ENCODE measurements around the gene ARL13B. TPM values are rescaled to one million over a fixed set of nuclear protein-coding genes. Genes with fewer than 3 reads are reported as not detected.

Gene ARL13B
- total and polyA plus RNA-seq, 2 donors (not counting 1 experiment from before 2014, with no cell fraction given) = 1.3 to 12.9 TPM

DNA sequence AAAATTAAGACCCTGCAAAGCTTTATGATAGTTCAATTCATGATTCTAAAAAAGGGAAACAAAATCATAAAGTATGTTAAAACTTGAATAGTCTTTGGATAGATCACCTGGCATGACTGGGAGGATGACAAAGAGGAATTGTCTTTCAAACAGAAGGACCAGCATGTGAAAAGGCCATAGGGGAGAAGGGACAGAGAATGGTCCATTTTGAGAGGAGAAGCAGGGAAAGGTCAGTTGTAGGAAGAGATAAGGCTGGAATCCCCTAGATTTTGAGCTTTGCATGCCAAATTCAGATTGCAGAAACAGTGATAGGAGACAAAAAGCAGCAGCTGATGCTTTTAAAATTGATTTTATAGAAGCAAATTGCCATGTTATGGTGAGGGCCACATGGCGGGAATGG, 18.9 kb upstream of the ARL13B start:
- intact Hi-C loops (cut with micrococcal nuclease) = no loop called here
- Histone ChIP-seq H3K4me1 (ENCODE audit: control insufficient read depth in 2 of 2, insufficient read depth in 2 of 2, low read length in 2 of 2) (no peaks in the 10 kb centered on the region), H3K36me3 (replicated peaks in 1 of 2; ENCODE audit: control extremely low read depth in 1 of 2, control insufficient read depth in 1 of 2, extremely low read depth in 1 of 2, insufficient read depth in 2 of 2, low read length in 1 of 2) (no peaks in the 10 kb centered on the region), H3K4me2 (replicated peaks; ENCODE audit: low read depth, low read length, poor library complexity, severe bottlenecking) (no peak overlapping the region), H3K79me2 (ENCODE audit: control insufficient read depth, insufficient read depth, low read length) (no peaks in the 10 kb centered on the region), H2AFZ (ENCODE audit: insufficient read depth, low read depth, low read length, poor library complexity, severe bottlenecking) (no peak overlapping the region), H3K9me3 (ENCODE audit: control extremely low read depth in 1 of 3, control insufficient read depth in 2 of 3, insufficient read depth in 1 of 3, low read length in 2 of 3) (peaks cover 0 to 4% (median 0%) of the 10 kb centered on the region in 3 donors), H3K27ac (ENCODE audit: low read length in 2 of 2) (no peak overlapping the region), H3K9ac (ENCODE audit: low read length) (no peak overlapping the region), H4K20me1 (ENCODE audit: control insufficient read depth, insufficient read depth, low read length, poor library complexity, severe bottlenecking) (no peaks in the 10 kb centered on the region), H3K27me3 (replicated peaks in 1 of 4; ENCODE audit: control extremely low read depth in 1 of 4, control insufficient read depth in 3 of 4, insufficient read depth in 4 of 4, low read length in 3 of 4) (peaks cover 0 to under 1% (median 0%) of the 10 kb centered on the region in 4 experiments), H3K4me3 (ENCODE audit: control extremely low read depth in 1 of 5, extremely low read depth in 1 of 5, insufficient read depth in 1 of 5, low read depth in 2 of 5, low read length in 4 of 5) (no peak overlapping the region)
- H3K4me3 Mint-ChIP-seq = no peak overlapping the region
- CTCF ChIA-PET = no interaction called here
- peaks cover 10% of the 10 kb centered on the region for H3K27me3 Mint-ChIP-seq
- WGBS (ENCODE audit: insufficient coverage) = 100% methylated on average over 1 of the region's 1 CpG
- POLR2A ChIA-PET = no interaction called here
- ATAC-seq (ENCODE audit: low read depth) = no peak
- no peaks in the 10 kb centered on the region for H3K4me1 Mint-ChIP-seq
- no peak for DNase-seq
- TF ChIP-seq CTCF (IDR thresholded peaks at IDR 0.05) = no peak
- no peak for TF ChIP-seq EZH2 (IDR thresholded peaks at IDR 0.05; ENCODE audit: borderline replicate concordance, insufficient read depth, low read depth, low read length, poor library complexity, severe bottlenecking)
- no peak overlapping the region for H3K27ac Mint-ChIP-seq
- H3K9me3 Mint-ChIP-seq (ENCODE audit: insufficient read depth) = no peaks in the 10 kb centered on the region

DNA sequence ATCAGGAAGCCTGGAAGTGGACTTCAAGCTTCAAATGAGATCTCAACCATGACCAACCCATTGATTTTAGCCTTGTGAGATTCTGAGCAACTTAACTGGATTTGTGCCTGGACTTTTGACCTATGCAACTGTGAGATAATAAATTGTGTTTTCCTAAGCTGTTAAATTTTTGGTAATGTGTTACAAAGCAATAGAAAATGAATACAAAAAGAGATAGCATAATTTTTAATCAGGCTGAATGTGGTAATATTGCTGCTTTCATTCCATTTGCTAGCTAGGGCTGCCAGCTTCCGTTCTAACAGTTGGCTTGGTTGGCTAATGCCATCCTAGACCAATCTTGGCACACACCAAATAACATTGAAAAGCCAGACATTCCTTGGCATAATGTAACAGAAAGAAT, 18.5 kb upstream of the ARL13B start:
- WGBS (ENCODE audit: insufficient coverage) = 60% methylated on average over 1 of the region's 1 CpG
- no peak for TF ChIP-seq EZH2 (IDR thresholded peaks at IDR 0.05; ENCODE audit: borderline replicate concordance, insufficient read depth, low read depth, low read length, poor library complexity, severe bottlenecking)
- no peak for TF ChIP-seq CTCF (IDR thresholded peaks at IDR 0.05)
- Histone ChIP-seq H3K9me3 (ENCODE audit: control extremely low read depth in 1 of 3, control insufficient read depth in 2 of 3, insufficient read depth in 1 of 3, low read length in 2 of 3) (peaks cover 0 to 4% (median 0%) of the 10 kb centered on the region in 3 donors), H3K36me3 (replicated peaks in 1 of 2; ENCODE audit: control extremely low read depth in 1 of 2, control insufficient read depth in 1 of 2, extremely low read depth in 1 of 2, insufficient read depth in 2 of 2, low read length in 1 of 2) (no peaks in the 10 kb centered on the region), H3K27me3 (replicated peaks in 1 of 4; ENCODE audit: control extremely low read depth in 1 of 4, control insufficient read depth in 3 of 4, insufficient read depth in 4 of 4, low read length in 3 of 4) (peaks cover 0 to 2% (median 0%) of the 10 kb centered on the region in 4 experiments), H3K27ac (ENCODE audit: low read length in 2 of 2) (no peak overlapping the region), H3K79me2 (ENCODE audit: control insufficient read depth, insufficient read depth, low read length) (no peaks in the 10 kb centered on the region), H3K4me1 (ENCODE audit: control insufficient read depth in 2 of 2, insufficient read depth in 2 of 2, low read length in 2 of 2) (no peaks in the 10 kb centered on the region), H4K20me1 (ENCODE audit: control insufficient read depth, insufficient read depth, low read length, poor library complexity, severe bottlenecking) (no peaks in the 10 kb centered on the region), H3K9ac (ENCODE audit: low read length) (no peak overlapping the region), H3K4me2 (replicated peaks; ENCODE audit: low read depth, low read length, poor library complexity, severe bottlenecking) (no peak overlapping the region), H2AFZ (ENCODE audit: insufficient read depth, low read depth, low read length, poor library complexity, severe bottlenecking) (no peak overlapping the region), H3K4me3 (ENCODE audit: control extremely low read depth in 1 of 5, extremely low read depth in 1 of 5, insufficient read depth in 1 of 5, low read depth in 2 of 5, low read length in 4 of 5) (no peak overlapping the region)
- ATAC-seq (ENCODE audit: low read depth) = no peak
- ChIA-PET POLR2A (no interaction called here), CTCF (no interaction called here)
- no peaks in the 10 kb centered on the region for H3K4me1 Mint-ChIP-seq
- peaks cover 10% of the 10 kb centered on the region for H3K27me3 Mint-ChIP-seq
- DNase-seq = no peak
- intact Hi-C loops (cut with micrococcal nuclease) = no loop called here
- no peak overlapping the region for H3K4me3 Mint-ChIP-seq
- H3K27ac Mint-ChIP-seq = no peak overlapping the region
- H3K9me3 Mint-ChIP-seq (ENCODE audit: insufficient read depth) = no peaks in the 10 kb centered on the region
